Measurements from ENCODE around the gene SIVA1. TPM values are rescaled to one million over a fixed set of nuclear protein-coding genes. Genes with fewer than 3 reads are reported as not detected.

Gene SIVA1
- total RNA-seq, 2 donors from 2014 or later: 82.5 to 87.3 TPM

DNA sequence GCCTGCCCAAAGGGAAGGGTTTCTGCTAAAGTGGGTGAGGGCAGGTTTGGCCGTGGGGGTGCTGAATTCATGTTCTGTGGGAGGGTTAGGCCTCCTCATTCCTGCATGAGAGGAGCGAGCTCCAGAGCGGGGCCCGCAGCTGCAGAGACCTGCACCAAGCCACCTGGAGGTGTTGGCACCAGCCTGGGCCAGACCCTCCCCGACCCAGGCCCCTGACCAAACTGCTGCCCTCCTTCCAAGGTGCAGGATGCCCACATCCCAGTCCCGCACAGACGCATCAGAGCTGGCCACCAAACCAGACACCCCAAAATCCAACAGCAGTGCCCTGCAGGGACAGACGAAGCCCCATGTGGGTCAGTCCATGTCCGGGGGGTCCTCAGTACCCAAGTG, 18.4 kb upstream of the SIVA1 start:
- Mint-ChIP-seq H3K36me3 (ENCODE audit: low read depth) (no peaks in the 10 kb centered on the region), H3K9me3 (no peaks in the 10 kb centered on the region), H3K27ac (no peak overlapping the region), H3K4me3 (no peak overlapping the region), H3K4me1 (no peaks in the 10 kb centered on the region), H3K27me3 (ENCODE audit: insufficient read depth) (no peaks in the 10 kb centered on the region)
- Histone ChIP-seq H3K27ac (ENCODE audit: low read depth, low read length) (no peak overlapping the region), H3K36me3 (ENCODE audit: control insufficient read depth, insufficient read depth, low read length) (no peaks in the 10 kb centered on the region), H3K4me1 (ENCODE audit: control insufficient read depth, insufficient read depth, low read length) (no peaks in the 10 kb centered on the region), H3K4me3 (ENCODE audit: low read length) (no peak overlapping the region), H3K9me3 (ENCODE audit: control insufficient read depth, low read length) (no peaks in the 10 kb centered on the region), H3K27me3 (ENCODE audit: control insufficient read depth, insufficient read depth, low read length, poor library complexity, severe bottlenecking) (no peaks in the 10 kb centered on the region), H3K9ac (ENCODE audit: extremely low read depth, low read length, poor library complexity, severe bottlenecking) (no peak overlapping the region)
- WGBS, 2 experiments (ENCODE audit: insufficient coverage in 1 of 2, insufficient read length in 1 of 2): 93 to 98% methylated on average over 7 to 9 of the region's 9 CpGs
- TF ChIP-seq, protein P1, sequence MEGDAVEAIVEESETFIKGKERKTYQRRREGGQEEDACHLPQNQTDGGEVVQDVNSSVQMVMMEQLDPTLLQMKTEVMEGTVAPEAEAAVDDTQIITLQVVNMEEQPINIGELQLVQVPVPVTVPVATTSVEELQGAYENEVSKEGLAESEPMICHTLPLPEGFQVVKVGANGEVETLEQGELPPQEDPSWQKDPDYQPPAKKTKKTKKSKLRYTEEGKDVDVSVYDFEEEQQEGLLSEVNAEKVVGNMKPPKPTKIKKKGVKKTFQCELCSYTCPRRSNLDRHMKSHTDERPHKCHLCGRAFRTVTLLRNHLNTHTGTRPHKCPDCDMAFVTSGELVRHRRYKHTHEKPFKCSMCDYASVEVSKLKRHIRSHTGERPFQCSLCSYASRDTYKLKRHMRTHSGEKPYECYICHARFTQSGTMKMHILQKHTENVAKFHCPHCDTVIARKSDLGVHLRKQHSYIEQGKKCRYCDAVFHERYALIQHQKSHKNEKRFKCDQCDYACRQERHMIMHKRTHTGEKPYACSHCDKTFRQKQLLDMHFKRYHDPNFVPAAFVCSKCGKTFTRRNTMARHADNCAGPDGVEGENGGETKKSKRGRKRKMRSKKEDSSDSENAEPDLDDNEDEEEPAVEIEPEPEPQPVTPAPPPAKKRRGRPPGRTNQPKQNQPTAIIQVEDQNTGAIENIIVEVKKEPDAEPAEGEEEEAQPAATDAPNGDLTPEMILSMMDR (conservative IDR thresholded peaks at IDR 0.05): no peak
- no peak for DNase-seq

DNA sequence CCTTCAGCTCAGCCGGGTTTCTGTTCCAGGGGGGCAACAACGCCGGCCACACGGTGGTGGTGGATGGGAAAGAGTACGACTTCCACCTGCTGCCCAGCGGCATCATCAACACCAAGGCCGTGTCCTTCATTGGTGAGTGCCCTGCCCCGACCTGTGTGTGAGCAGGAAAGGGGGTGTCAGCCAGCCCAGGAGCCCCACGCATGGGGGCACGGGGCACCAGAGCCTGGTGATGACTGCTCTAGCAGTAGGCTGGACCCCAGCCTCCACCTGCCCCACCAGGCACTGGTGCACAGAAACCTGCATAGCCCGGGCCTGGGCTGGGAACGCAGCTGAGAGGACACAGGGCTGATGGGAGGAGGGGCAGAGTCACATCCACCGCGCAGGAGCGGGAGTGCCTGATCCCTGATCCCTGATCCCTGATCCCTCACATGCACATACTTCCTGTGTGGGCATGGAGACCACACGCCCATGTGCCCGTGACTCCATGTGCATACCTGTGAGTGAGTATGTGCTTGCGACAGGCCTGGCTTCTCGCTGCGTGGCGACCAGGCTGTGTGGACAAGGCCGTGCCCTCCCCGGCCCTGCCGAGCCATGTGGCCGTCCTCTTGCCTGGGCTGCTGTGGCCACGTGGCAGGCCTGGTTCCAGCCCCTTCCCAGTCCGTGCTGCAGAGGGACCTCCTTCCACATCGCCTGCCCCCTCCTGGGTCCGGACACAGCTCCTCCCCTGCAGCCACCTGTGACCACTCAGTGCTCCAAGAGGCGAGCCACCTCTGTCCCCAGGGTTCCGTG, 17.8 kb upstream of the SIVA1 start:
- Mint-ChIP-seq H3K4me3 (no peak overlapping the region), H3K27me3 (ENCODE audit: insufficient read depth) (no peaks in the 10 kb centered on the region), H3K9me3 (no peaks in the 10 kb centered on the region), H3K36me3 (ENCODE audit: low read depth) (peaks cover 4% of the 10 kb centered on the region), H3K4me1 (no peaks in the 10 kb centered on the region), H3K27ac (no peak overlapping the region)
- WGBS, 2 experiments (ENCODE audit: insufficient coverage in 1 of 2, insufficient read length in 1 of 2): 88% methylated on average over 29 to 31 of the region's 31 CpGs
- no peaks in the 10 kb centered on the region for H3K4me1 ChIP-seq (ENCODE audit: control insufficient read depth, insufficient read depth, low read length)
- no peak overlapping the region for H3K27ac ChIP-seq (ENCODE audit: low read depth, low read length)
- TF ChIP-seq, protein P1 (conservative IDR thresholded peaks at IDR 0.05): no peak
- no peaks in the 10 kb centered on the region for H3K27me3 ChIP-seq (ENCODE audit: control insufficient read depth, insufficient read depth, low read length, poor library complexity, severe bottlenecking)
- no peaks in the 10 kb centered on the region for H3K36me3 ChIP-seq (ENCODE audit: control insufficient read depth, insufficient read depth, low read length)
- H3K9ac ChIP-seq (ENCODE audit: extremely low read depth, low read length, poor library complexity, severe bottlenecking): no peak overlapping the region
- no peak overlapping the region for H3K4me3 ChIP-seq (ENCODE audit: low read length)
- no peak for DNase-seq
- H3K9me3 ChIP-seq (ENCODE audit: control insufficient read depth, low read length): no peaks in the 10 kb centered on the region

DNA sequence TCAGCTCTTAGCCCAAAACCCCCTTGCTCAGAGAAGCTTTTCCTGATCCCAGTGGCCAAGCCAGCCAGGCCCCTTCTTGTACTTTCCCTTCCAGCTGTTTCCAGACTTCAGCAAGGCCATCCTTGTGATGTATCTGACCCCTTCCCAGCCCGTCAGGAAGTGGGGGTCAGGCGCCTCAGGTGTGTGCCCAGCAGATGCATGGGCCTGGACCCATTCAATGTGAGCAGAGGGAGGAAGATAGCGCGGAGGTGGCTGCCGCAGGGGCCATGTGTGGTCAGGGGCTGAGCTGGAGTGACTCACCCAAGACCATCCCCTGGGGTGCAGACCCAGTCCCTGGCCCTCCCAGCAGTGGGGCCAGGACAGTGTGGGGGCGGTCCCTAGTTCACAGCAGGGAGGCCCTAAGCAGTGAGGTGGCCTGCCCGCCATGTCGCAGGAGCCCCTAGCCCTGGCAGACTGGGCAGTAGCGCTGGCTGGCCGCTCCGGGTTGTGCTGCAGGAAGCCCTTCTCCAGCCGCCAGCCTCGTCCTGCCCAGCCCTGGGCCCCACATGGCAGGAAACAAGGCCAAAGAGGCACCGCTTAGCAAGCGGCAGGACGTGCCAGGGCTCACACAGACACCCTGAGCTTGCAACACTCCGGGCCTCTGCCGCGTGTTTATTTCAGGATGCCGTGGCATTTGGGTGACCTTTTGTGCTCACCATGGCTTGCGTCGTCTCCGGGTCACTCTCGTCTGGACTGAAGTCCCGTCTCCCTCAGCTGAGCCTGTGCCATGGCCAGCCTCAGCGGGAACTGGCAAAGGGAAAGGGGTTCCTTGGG, 16.9 kb upstream of the SIVA1 start:
- TF ChIP-seq, protein P1 (conservative IDR thresholded peaks at IDR 0.05): no peak
- H3K27me3 Mint-ChIP-seq (ENCODE audit: insufficient read depth): no peaks in the 10 kb centered on the region
- Histone ChIP-seq H3K36me3 (ENCODE audit: control insufficient read depth, insufficient read depth, low read length) (no peaks in the 10 kb centered on the region), H3K4me1 (ENCODE audit: control insufficient read depth, insufficient read depth, low read length) (no peaks in the 10 kb centered on the region), H3K27ac (ENCODE audit: low read depth, low read length) (no peak overlapping the region), H3K4me3 (ENCODE audit: low read length) (no peak overlapping the region), H3K9ac (ENCODE audit: extremely low read depth, low read length, poor library complexity, severe bottlenecking) (no peak overlapping the region), H3K27me3 (ENCODE audit: control insufficient read depth, insufficient read depth, low read length, poor library complexity, severe bottlenecking) (no peaks in the 10 kb centered on the region), H3K9me3 (ENCODE audit: control insufficient read depth, low read length) (no peaks in the 10 kb centered on the region)
- no peaks in the 10 kb centered on the region for H3K4me1 Mint-ChIP-seq
- peaks cover 8% of the 10 kb centered on the region for H3K36me3 Mint-ChIP-seq (ENCODE audit: low read depth)
- no peaks in the 10 kb centered on the region for H3K9me3 Mint-ChIP-seq
- H3K27ac Mint-ChIP-seq: no peak overlapping the region
- no peak for DNase-seq
- 91% methylated on average over 10 to 26 of the region's 26 CpGs for WGBS, 2 experiments (ENCODE audit: insufficient coverage in 1 of 2, insufficient read length in 1 of 2)
- no peak overlapping the region for H3K4me3 Mint-ChIP-seq

Data from endodermal cell (in vitro differentiated cells).